Rectal smooth muscle tissue (tissue), 1 donor: ENCODE data around the gene ZNF239.
"Not testable (repeated sequence)": the region's sequence is repeated elsewhere in the genome, so short reads cannot be mapped to it uniquely, and the experiment has no call there.

Experiments
- H3K27ac ChIP-seq: one replicate; pipeline ENCODE4 v1.7.0; 2013; ENCODE audit warnings: low read depth, low read length, inconsistent platforms
- H3K27me3 ChIP-seq: one replicate; pipeline ENCODE4 v1.7.0; 2013; ENCODE audit warnings: low read length; ENCODE audit not compliant: control insufficient read depth, insufficient read depth
- H3K36me3 ChIP-seq: one replicate; pipeline ENCODE4 v1.7.0; 2013; ENCODE audit warnings: low read length; ENCODE audit not compliant: control insufficient read depth, insufficient read depth
- H3K4me1 ChIP-seq: one replicate; pipeline ENCODE4 v1.7.0; 2013; ENCODE audit warnings: low read length; ENCODE audit not compliant: control insufficient read depth, insufficient read depth
- H3K4me3 ChIP-seq: one replicate; pipeline ENCODE4 v1.7.0; 2013; ENCODE audit warnings: low read length
- H3K9ac ChIP-seq: one replicate; pipeline ENCODE4 v1.7.0; 2013; ENCODE audit warnings: low read length

The ZNF239 gene

GRCh38 chr10:43596546-43596945 lies 22.1 kb upstream of the ZNF239 start:
- no peak overlapping the region for H3K27ac ChIP-seq
- no peaks in the 10 kb centered on the region for H3K4me1 ChIP-seq
- H3K9ac ChIP-seq: no peak overlapping the region
- no peaks in the 10 kb centered on the region for H3K36me3 ChIP-seq
- H3K4me3 ChIP-seq: no peak overlapping the region
- H3K27me3 ChIP-seq: no peaks in the 10 kb centered on the region

DNA sequence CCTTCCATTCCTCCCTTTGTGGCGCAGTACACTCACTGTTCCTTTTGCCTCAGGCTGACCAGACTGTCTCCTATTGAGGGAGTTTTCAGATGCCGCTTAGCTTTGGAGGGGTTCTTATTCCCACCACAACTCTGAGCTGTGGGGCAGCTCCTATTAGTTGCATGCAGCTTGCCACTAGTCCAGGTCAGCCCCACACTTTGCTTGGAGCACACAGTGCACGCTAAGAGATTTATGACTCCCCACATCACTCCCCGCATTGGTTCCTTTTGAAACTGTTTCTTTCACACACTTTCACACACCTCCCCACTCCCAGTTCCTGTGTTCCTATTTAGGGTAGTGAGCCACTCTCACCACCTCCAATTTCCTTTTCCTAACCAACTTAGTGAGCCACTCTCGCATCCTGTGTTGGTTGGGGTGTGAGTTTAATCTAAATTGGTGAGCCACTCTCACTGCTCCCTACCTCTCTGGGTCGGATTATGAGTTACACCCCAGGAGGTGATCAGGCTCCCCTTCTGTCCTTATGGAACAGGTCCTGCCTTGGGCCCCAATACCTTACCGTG lies 21.4 kb upstream of the ZNF239 start:
- Histone ChIP-seq H3K4me1 (no peaks in the 10 kb centered on the region), H3K27ac (no peak overlapping the region), H3K27me3 (no peaks in the 10 kb centered on the region), H3K4me3 (no peak overlapping the region), H3K36me3 (no peaks in the 10 kb centered on the region), H3K9ac (no peak overlapping the region)

DNA sequence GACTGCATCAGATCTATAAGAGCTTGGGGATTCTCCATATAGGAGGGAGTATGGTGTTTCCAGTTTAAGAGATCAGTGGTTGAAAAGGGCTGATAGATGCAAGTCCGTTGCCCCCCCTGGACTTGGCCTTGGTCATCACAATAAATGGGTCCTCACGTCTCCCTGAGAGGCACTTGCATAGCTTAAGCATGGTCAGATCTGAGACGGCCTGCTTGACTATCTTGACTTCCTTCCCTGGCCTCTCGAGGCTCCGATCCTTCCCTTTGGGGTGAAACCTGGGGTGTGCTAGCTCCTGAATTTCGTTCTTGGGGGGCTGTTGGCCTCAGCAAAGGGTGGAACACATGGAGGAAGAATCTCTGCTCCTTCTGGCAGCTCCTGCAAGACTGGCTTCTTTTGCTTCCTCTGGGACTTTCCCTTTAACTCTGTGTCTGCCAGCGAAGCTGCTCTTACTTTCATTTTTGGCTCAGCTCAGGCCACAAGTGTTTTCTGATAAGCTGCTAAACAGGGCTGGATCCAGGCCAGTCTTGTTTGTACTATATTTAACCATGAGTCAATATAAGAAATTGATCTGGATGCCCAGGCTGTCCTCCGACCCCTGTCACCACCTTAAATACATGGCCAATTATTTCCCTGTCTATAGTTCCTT lies 20.7 kb upstream of the ZNF239 start:
- H3K27ac ChIP-seq: no peak overlapping the region
- H3K9ac ChIP-seq: no peak overlapping the region
- peak overlapping the region; percentile 26 for H3K4me3 ChIP-seq
- H3K36me3 ChIP-seq: no peaks in the 10 kb centered on the region
- H3K27me3 ChIP-seq: no peaks in the 10 kb centered on the region
- no peaks in the 10 kb centered on the region for H3K4me1 ChIP-seq

DNA sequence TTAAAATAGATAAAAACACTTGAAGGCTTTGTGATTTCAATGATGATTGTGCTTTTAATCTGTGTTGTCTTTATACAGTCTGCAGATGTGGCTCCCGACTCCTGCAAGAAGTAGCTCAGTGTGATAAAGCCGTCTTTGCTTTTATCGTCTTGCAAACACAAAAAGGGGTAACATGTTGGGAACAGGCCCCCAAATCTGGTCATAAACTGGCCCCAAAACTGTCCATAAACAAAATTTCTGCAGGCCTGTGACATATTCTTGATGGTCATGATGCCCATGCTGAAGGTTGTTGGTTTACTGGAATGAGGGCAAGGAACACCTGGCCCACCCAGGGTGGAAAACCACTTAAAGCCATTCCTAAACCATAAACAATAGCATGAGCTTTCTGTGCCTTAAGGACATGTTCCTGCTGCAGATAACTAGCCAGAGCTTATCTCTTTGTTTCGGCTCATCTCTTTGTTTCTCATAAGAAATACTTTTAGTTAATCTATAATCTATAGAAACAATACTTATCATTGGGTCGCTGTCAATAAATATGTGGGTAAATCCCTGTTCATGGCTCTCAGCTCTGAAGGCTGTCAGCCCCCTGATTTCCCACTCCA lies 17.0 kb upstream of the ZNF239 start:
- no peak overlapping the region for H3K9ac ChIP-seq

DNA sequence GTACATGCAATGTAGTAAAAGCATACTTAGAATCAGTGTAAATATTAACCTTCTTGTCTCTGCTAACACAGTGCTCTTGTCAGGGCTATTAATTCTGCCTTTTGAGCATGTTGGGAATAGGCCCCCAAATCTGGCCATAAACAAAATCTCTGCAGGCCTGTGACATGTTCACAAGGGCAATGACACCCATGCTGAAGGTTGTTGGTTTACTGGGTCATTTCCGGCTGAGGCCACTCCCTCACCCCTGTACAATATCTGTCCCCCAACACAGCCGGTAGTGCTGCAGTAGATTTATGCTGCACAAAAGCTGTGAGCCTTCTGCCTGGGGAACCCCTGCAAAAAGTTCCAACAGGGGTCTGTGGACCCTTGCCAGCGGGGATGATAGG lies 12.3 kb upstream of the ZNF239 start:
- H3K27me3 ChIP-seq, H3K9ac ChIP-seq, H3K4me1 ChIP-seq, H3K27ac ChIP-seq, H3K36me3 ChIP-seq, H3K4me3 ChIP-seq: not testable (repeated sequence)

More for the DNA sequence above, 17.0 kb upstream of the ZNF239 start:
- no peaks in the 10 kb centered on the region for H3K4me1 ChIP-seq
- H3K4me3 ChIP-seq: no peak overlapping the region
- H3K27ac ChIP-seq: no peak overlapping the region
- no peaks in the 10 kb centered on the region for H3K36me3 ChIP-seq
- no peaks in the 10 kb centered on the region for H3K27me3 ChIP-seq

GRCh38 chr10:43585981-43586729 lies 11.7 kb upstream of the ZNF239 start:
- Histone ChIP-seq H3K36me3 (no peaks in the 10 kb centered on the region), H3K4me1 (no peaks in the 10 kb centered on the region), H3K27ac (no peak overlapping the region), H3K27me3 (no peaks in the 10 kb centered on the region), H3K9ac (no peak overlapping the region), H3K4me3 (no peak overlapping the region)

- H3K36me3 ChIP-seq: no peaks in the 10 kb centered on the region
- H3K4me1 ChIP-seq: no peaks in the 10 kb centered on the region
- H3K4me3 ChIP-seq: no peak overlapping the region
- H3K27me3 ChIP-seq: no peaks in the 10 kb centered on the region
- H3K27ac ChIP-seq: no peak overlapping the region
- H3K9ac ChIP-seq: no peak overlapping the region
Measured at GRCh38 chr10:43585046-43585445, 10.6 kb upstream of the ZNF239 start.

- Histone ChIP-seq H3K27ac (no peak overlapping the region), H3K4me1 (no peaks in the 10 kb centered on the region), H3K9ac (no peak overlapping the region), H3K36me3 (no peaks in the 10 kb centered on the region), H3K4me3 (no peak overlapping the region), H3K27me3 (no peaks in the 10 kb centered on the region)
Measured at GRCh38 chr10:43584051-43584450, 9.6 kb upstream of the ZNF239 start.

DNA sequence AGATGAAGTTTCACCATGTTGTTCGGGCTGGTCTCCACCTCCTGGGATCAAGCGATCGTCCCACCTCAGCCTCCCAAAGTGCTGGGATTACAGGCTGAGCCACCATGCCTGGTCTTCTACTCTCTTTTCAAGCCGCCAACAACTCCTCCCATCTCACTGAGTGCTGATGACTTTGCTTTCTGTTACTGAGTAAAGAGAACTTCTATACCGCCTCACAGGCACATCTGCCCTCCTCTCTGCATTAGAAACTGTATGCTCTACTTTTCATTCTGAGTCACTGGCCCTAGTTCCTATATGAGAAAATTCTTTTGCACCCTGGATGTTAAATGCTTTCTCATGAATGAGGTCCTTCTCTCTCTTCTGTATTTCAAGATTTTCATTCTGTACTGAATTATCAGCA lies 2.2 kb upstream of the ZNF239 start:
- H3K9ac ChIP-seq: no peak overlapping the region
- no peak overlapping the region for H3K27ac ChIP-seq
- no peak overlapping the region for H3K4me3 ChIP-seq
- H3K27me3 ChIP-seq: no peaks in the 10 kb centered on the region
- no peaks in the 10 kb centered on the region for H3K36me3 ChIP-seq
- peaks cover 6% of the 10 kb centered on the region for H3K4me1 ChIP-seq

DNA sequence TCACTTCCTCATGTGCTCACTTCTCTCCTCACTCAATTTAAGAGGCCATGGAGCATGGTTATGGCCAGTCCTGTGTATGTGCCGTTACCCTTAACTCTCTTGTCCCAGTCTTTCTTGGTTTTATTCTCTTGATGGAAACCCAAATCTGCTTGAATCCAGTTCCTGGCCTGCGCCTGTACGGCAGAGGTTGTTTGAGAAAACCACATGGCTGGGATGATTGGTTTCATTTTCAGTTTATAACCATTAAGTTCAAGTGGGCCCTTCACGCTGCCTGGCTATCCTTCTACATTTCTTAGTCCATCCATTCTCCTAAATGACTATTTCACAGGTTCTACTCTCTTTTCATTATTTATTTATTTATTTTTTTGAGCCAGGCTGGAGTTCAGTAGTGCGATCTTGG lies 1.6 kb upstream of the ZNF239 start:
- H3K36me3 ChIP-seq: no peaks in the 10 kb centered on the region
- peaks cover 6% of the 10 kb centered on the region for H3K4me1 ChIP-seq
- no peak overlapping the region for H3K9ac ChIP-seq
- no peaks in the 10 kb centered on the region for H3K27me3 ChIP-seq
- no peak overlapping the region for H3K27ac ChIP-seq
- no peak overlapping the region for H3K4me3 ChIP-seq

GRCh38 chr10:43574906-43575305 lies 490 bp upstream of the ZNF239 start:
- Histone ChIP-seq H3K4me3 (peak overlapping the region; percentile 77), H3K27me3 (no peaks in the 10 kb centered on the region), H3K4me1 (peaks cover 6% of the 10 kb centered on the region), H3K9ac (no peak overlapping the region), H3K27ac (no peak overlapping the region), H3K36me3 (no peaks in the 10 kb centered on the region)

- Histone ChIP-seq H3K4me3 (peak overlapping the region; percentile 77), H3K9ac (no peak overlapping the region), H3K4me1 (peaks cover 6% of the 10 kb centered on the region), H3K36me3 (no peaks in the 10 kb centered on the region), H3K27ac (no peak overlapping the region), H3K27me3 (no peaks in the 10 kb centered on the region)
Measured at GRCh38 chr10:43573250-43574000, 991 bp downstream of the ZNF239 start.
